Measurements from ENCODE around the gene FBXL16.
A peak's percentile ranks its signal among the peaks of the same experiment; 100 is the strongest.

Gene FBXL16

DNA sequence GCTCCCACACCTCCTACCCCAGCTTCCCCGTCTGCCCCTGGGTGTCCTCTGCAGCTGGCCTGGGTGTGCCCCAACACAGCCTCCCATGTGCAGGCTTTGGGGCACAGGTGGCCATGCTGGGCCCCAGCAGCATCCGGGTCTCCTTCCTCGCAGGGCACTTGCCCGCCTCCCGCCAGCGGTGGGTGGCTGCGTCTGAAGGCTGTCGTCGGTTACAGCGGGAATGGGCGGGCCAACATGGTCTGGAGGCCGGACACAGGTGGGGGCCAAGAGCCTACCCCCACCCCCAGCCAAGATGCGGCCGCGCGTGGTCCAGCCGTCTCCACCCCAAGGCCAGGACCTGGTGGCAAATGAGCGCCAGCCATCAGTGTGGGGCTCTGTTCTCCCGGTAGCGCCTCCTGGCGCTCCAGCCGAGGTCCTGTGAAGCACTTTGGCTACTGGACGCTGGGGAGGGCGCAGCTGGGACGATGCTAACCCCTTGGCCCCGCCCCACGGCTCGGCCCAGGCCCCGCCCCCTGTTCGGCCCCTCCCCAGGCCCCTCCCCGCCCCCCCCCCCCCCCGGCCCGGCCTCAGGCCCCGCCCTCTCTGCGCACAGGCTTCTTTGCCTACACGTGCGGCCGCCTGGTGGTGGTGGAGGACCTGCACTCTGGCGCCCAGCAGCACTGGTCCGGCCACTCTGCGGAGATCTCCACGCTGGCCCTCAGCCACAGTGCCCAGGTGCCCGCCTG, 45.0 kb downstream of the FBXL16 start (continued):
- TF ChIP-seq TCF7L2 (IDR thresholded peaks at IDR 0.05; ENCODE audit: borderline replicate concordance, low read depth, low read length) (no peak), ZNF211 (tag by site-specific recombination; IDR thresholded peaks at IDR 0.05; ENCODE audit: low read depth) (no peak), ZNF664 (tag by site-specific recombination; IDR thresholded peaks at IDR 0.05) (no peak), ZNF292 (tag by site-specific recombination; IDR thresholded peaks at IDR 0.05; ENCODE audit: borderline replicate concordance, low read depth) (no peak), RBAK (tag by site-specific recombination; IDR thresholded peaks at IDR 0.05) (no peak), ZNF138 (tag by site-specific recombination; IDR thresholded peaks at IDR 0.05; ENCODE audit: borderline replicate concordance) (no peak), ZFP37 (tag by site-specific recombination; IDR thresholded peaks at IDR 0.05) (no peak), ZBTB21 (tag by site-specific recombination; IDR thresholded peaks at IDR 0.05) (no peak), ZNF530 (tag by site-specific recombination; IDR thresholded peaks at IDR 0.05; ENCODE audit: low read depth) (no peak), ZNF112 (tag by site-specific recombination; IDR thresholded peaks at IDR 0.05) (no peak), ZNF623 (tag by site-specific recombination; IDR thresholded peaks at IDR 0.05) (no peak), ZNF521 (tag by site-specific recombination; IDR thresholded peaks at IDR 0.05) (no peak), ZNF140 (tag by site-specific recombination; IDR thresholded peaks at IDR 0.05) (no peak), ZNF169 (tag by site-specific recombination; IDR thresholded peaks at IDR 0.05) (no peak), ZNF791 (tag by site-specific recombination; IDR thresholded peaks at IDR 0.05) (no peak), YY1 (tag by site-specific recombination; IDR thresholded peaks at IDR 0.05) (0 out of 2 replicates have a peak, but pooled peaks have one; percentile 34), ZEB2 (tag by site-specific recombination; IDR thresholded peaks at IDR 0.05) (no peak), ZNF132 (tag by site-specific recombination; IDR thresholded peaks at IDR 0.05; ENCODE audit: borderline replicate concordance) (no peak), OVOL3 (tag by site-specific recombination; IDR thresholded peaks at IDR 0.05) (no peak), ZNF629 (tag by site-specific recombination; IDR thresholded peaks at IDR 0.05) (peak; percentile 42; the same call in 1 of the 2 replicates), EGR2 (tag by site-specific recombination; IDR thresholded peaks at IDR 0.05; ENCODE audit: low read depth) (0 out of 2 replicates have a peak, but pooled peaks have one; percentile 53), OSR2 (tag by site-specific recombination; IDR thresholded peaks at IDR 0.05) (peak; percentile 90), ZFP3 (tag by site-specific recombination; IDR thresholded peaks at IDR 0.05; ENCODE audit: low read depth) (no peak), SP7 (tag by site-specific recombination; IDR thresholded peaks at IDR 0.05) (no peak), SP2 (tag by site-specific recombination; IDR thresholded peaks at IDR 0.05) (peak; percentile 80), ZNF324 (tag by site-specific recombination; IDR thresholded peaks at IDR 0.05) (no peak), GLIS2 (tag by site-specific recombination; IDR thresholded peaks at IDR 0.05) (peak; percentile 85), ZNF423 (tag by site-specific recombination; IDR thresholded peaks at IDR 0.05) (no peak), ZNF544 (tag by site-specific recombination; IDR thresholded peaks at IDR 0.05) (no peak), ZNF660 (tag by site-specific recombination; IDR thresholded peaks at IDR 0.05) (0 out of 2 replicates have a peak, but pooled peaks have one; percentile 39)
- TF ChIP-seq, protein P1, sequence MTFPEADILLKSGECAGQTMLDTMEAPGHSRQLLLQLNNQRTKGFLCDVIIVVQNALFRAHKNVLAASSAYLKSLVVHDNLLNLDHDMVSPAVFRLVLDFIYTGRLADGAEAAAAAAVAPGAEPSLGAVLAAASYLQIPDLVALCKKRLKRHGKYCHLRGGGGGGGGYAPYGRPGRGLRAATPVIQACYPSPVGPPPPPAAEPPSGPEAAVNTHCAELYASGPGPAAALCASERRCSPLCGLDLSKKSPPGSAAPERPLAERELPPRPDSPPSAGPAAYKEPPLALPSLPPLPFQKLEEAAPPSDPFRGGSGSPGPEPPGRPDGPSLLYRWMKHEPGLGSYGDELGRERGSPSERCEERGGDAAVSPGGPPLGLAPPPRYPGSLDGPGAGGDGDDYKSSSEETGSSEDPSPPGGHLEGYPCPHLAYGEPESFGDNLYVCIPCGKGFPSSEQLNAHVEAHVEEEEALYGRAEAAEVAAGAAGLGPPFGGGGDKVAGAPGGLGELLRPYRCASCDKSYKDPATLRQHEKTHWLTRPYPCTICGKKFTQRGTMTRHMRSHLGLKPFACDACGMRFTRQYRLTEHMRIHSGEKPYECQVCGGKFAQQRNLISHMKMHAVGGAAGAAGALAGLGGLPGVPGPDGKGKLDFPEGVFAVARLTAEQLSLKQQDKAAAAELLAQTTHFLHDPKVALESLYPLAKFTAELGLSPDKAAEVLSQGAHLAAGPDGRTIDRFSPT (tag by site-specific recombination; IDR thresholded peaks at IDR 0.05), result peak; percentile 98
- TF ChIP-seq, protein P2, sequence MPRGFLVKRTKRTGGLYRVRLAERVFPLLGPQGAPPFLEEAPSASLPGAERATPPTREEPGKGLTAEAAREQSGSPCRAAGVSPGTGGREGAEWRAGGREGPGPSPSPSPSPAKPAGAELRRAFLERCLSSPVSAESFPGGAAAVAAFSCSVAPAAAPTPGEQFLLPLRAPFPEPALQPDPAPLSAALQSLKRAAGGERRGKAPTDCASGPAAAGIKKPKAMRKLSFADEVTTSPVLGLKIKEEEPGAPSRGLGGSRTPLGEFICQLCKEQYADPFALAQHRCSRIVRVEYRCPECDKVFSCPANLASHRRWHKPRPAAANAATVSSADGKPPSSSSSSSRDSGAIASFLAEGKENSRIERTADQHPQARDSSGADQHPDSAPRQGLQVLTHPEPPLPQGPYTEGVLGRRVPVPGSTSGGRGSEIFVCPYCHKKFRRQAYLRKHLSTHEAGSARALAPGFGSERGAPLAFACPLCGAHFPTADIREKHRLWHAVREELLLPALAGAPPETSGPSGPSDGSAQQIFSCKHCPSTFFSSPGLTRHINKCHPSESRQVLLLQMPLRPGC (tag by site-specific recombination; IDR thresholded peaks at IDR 0.05), result no peak
- TF ChIP-seq, protein P3, sequence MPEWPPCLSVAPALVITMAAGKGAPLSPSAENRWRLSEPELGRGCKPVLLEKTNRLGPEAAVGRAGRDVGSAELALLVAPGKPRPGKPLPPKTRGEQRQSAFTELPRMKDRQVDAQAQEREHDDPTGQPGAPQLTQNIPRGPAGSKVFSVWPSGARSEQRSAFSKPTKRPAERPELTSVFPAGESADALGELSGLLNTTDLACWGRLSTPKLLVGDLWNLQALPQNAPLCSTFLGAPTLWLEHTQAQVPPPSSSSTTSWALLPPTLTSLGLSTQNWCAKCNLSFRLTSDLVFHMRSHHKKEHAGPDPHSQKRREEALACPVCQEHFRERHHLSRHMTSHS (tag by site-specific recombination; IDR thresholded peaks at IDR 0.05), result no peak
- TF ChIP-seq, protein P4, sequence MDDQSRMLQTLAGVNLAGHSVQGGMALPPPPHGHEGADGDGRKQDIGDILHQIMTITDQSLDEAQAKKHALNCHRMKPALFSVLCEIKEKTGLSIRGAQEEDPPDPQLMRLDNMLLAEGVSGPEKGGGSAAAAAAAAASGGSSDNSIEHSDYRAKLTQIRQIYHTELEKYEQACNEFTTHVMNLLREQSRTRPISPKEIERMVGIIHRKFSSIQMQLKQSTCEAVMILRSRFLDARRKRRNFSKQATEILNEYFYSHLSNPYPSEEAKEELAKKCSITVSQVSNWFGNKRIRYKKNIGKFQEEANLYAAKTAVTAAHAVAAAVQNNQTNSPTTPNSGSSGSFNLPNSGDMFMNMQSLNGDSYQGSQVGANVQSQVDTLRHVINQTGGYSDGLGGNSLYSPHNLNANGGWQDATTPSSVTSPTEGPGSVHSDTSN (CRISPR knock-in tag; IDR thresholded peaks at IDR 0.05), result no peak
- TF ChIP-seq, protein P5, sequence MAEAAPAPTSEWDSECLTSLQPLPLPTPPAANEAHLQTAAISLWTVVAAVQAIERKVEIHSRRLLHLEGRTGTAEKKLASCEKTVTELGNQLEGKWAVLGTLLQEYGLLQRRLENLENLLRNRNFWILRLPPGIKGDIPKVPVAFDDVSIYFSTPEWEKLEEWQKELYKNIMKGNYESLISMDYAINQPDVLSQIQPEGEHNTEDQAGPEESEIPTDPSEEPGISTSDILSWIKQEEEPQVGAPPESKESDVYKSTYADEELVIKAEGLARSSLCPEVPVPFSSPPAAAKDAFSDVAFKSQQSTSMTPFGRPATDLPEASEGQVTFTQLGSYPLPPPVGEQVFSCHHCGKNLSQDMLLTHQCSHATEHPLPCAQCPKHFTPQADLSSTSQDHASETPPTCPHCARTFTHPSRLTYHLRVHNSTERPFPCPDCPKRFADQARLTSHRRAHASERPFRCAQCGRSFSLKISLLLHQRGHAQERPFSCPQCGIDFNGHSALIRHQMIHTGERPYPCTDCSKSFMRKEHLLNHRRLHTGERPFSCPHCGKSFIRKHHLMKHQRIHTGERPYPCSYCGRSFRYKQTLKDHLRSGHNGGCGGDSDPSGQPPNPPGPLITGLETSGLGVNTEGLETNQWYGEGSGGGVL (tag by site-specific recombination; IDR thresholded peaks at IDR 0.05), result 0 out of 2 replicates have a peak, but pooled peaks have one; percentile 52

Data from HEK293 (cell line).